SU-DHL-6 (cell line): ENCODE results near the gene FHOD3.

ENCODE experiments used
- H2AFZ ChIP-seq: fragments of 200-600 bp; sonication (generic); 2 replicates; pipeline ENCODE4 v1.6.1; 2014; ENCODE audit warnings: low read depth, mild to moderate bottlenecking, moderate library complexity, mixed read lengths, antibody characterized with exemption, low read length; ENCODE audit not compliant: severe bottlenecking
- H3F3A ChIP-seq: fragments of 200-600 bp; shearing (Covaris generic); 2 replicates; pipeline ENCODE4 v1.6.0; 2016; ENCODE audit warnings: antibody characterized with exemption, mild to moderate bottlenecking; ENCODE audit not compliant: insufficient read depth
- H3K27ac ChIP-seq: fragments of 200-600 bp; sonication (generic); 2 replicates; pipeline ENCODE4 v1.5.1; 2016; ENCODE audit warnings: low read depth, mild to moderate bottlenecking, low read length, moderate library complexity, mixed read lengths
- H3K27me3 ChIP-seq: fragments of 200-600 bp; sonication (generic), shearing (Covaris generic); 2 replicates; pipeline ENCODE4 v1.6.0; 2014; ENCODE audit warnings: mild to moderate bottlenecking, low read length
- H3K36me3 ChIP-seq: fragments of 200-600 bp; sonication (generic); 2 replicates; pipeline ENCODE4 v1.6.1; 2014; ENCODE audit warnings: mild to moderate bottlenecking, low read length, mixed read lengths
- H3K4me2 ChIP-seq: fragments of 300-600, 200-600 bp; shearing (Covaris generic), sonication (generic); 2 replicates; pipeline ENCODE4 v1.6.0; 2014; ENCODE audit warnings: low read length, low read depth, mild to moderate bottlenecking; ENCODE audit not compliant: poor library complexity, severe bottlenecking
- H3K4me3 ChIP-seq: fragments of 200-600 bp; sonication (generic); 2 replicates; pipeline ENCODE4 v1.5.1; 2014; ENCODE audit warnings: antibody characterized with exemption, low read length, mild to moderate bottlenecking, mixed read lengths; ENCODE audit not compliant: insufficient read depth, poor library complexity, severe bottlenecking
- H3K79me2 ChIP-seq: fragments of 200-600 bp; sonication (generic); 2 replicates; pipeline ENCODE4 v1.6.1; 2014; ENCODE audit warnings: mild to moderate bottlenecking, low read length, moderate library complexity; ENCODE audit not compliant: insufficient read depth
- H3K9ac ChIP-seq: fragments of 200-600 bp; sonication (generic); 2 replicates; pipeline ENCODE4 v1.7.0; 2014; ENCODE audit warnings: mild to moderate bottlenecking, low read length
- H3K9me2 ChIP-seq: fragments of 200-600 bp; sonication (generic); replicated peaks from 2 replicates; pipeline ENCODE4 v1.6.1; 2014; ENCODE audit warnings: low read length; ENCODE audit not compliant: insufficient read depth
- H3K9me3 ChIP-seq: fragments of 200-600 bp; sonication (generic); 2 replicates; pipeline ENCODE4 v1.6.1; 2014; ENCODE audit warnings: low read length, mixed read lengths; ENCODE audit not compliant: insufficient read depth
- H4K20me1 ChIP-seq: fragments of 200-600 bp; sonication (generic); 2 replicates; pipeline ENCODE4 v1.6.1; 2014; ENCODE audit warnings: low read depth, mild to moderate bottlenecking, antibody characterized with exemption, low read length, moderate library complexity, mixed read lengths
- CTCF ChIP-seq: fragments of 200-600 bp; sonication (generic); IDR thresholded peaks from one replicate; pipeline ENCODE4 v1.5.1; 2017; ENCODE audit warnings: antibody characterized with exemption, mild to moderate bottlenecking, low read length, moderate library complexity; ENCODE audit not compliant: insufficient read depth, poor library complexity, severe bottlenecking
- EZH2phosphoT487 ChIP-seq: fragments of 200-600 bp; sonication (generic), shearing (Covaris generic); conservative IDR thresholded peaks from 2 replicates; pipeline ENCODE4 v1.6.1; 2018; ENCODE audit warnings: mild to moderate bottlenecking, antibody characterized with exemption, low read length, moderate library complexity, mixed read lengths

Gene FHOD3

DNA sequence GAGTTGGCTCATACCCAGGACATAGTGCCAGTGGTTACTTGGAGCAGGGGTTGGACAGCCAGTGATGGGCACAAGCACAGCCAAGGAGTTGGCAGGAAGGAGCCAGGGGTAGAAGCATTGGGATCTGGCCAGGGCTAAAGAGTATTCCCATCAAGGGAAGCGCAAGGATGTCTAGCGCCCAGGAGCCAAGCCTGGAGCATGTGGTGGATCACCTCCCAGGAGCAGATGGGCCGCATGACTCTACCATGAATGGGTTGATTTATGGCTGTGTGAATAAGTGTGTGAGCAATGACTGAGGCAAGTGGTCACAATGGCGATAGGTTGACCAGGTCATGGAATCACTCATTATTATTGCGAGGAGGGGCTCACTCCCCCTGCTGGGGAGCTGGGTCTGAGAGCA is 111.1 kb downstream of the FHOD3 start:
- H4K20me1 ChIP-seq = no peaks in the 10 kb centered on the region
- H3K27ac ChIP-seq = no peak overlapping the region
- H3K4me3 ChIP-seq = no peak overlapping the region
- H3K9me2 ChIP-seq = no peaks in the 10 kb centered on the region
- no peak for TF ChIP-seq EZH2phosphoT487
- TF ChIP-seq CTCF = no peak
- no peak overlapping the region for H2AFZ ChIP-seq
- H3K27me3 ChIP-seq = no peaks in the 10 kb centered on the region
- no peaks in the 10 kb centered on the region for H3K36me3 ChIP-seq
- H3K9me3 ChIP-seq = no peaks in the 10 kb centered on the region
- no peak overlapping the region for H3K9ac ChIP-seq
- H3K79me2 ChIP-seq = no peaks in the 10 kb centered on the region
- H3K4me2 ChIP-seq = no peak overlapping the region
- no peaks in the 10 kb centered on the region for H3F3A ChIP-seq

DNA sequence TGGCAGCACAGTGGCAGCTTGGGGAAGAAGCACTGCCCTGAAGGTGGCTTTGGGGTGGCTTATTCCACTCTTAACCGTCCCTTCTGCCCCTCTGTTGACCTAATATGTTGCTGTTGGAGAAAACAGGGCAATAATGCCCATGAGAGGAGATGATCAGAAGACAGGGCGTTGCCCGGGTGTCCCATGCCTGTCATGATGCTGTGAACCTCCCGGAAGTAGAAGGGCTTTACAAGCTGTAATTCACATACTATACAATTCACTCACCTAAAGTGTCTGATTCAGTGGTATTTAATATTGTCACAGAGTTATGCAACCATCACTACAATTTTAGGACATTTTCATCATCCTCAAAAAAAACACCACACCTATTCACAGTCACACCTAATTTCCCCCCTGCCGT is 112.3 kb downstream of the FHOD3 start:
- Histone ChIP-seq H3F3A (no peaks in the 10 kb centered on the region), H3K9me3 (no peaks in the 10 kb centered on the region), H3K4me3 (no peak overlapping the region), H3K79me2 (no peaks in the 10 kb centered on the region), H2AFZ (no peak overlapping the region), H3K9ac (no peak overlapping the region), H3K4me2 (no peak overlapping the region), H3K27ac (no peak overlapping the region), H4K20me1 (no peaks in the 10 kb centered on the region), H3K9me2 (no peaks in the 10 kb centered on the region), H3K36me3 (no peaks in the 10 kb centered on the region), H3K27me3 (no peaks in the 10 kb centered on the region)
- TF ChIP-seq EZH2phosphoT487 (no peak), CTCF (no peak)

- Histone ChIP-seq H3K27ac (no peak overlapping the region), H3K36me3 (no peaks in the 10 kb centered on the region), H3F3A (no peaks in the 10 kb centered on the region), H3K9ac (no peak overlapping the region), H3K9me3 (no peaks in the 10 kb centered on the region), H3K27me3 (no peaks in the 10 kb centered on the region), H3K9me2 (no peaks in the 10 kb centered on the region), H2AFZ (no peak overlapping the region), H3K4me3 (no peak overlapping the region), H3K4me2 (no peak overlapping the region), H3K79me2 (no peaks in the 10 kb centered on the region), H4K20me1 (no peaks in the 10 kb centered on the region)
- TF ChIP-seq CTCF = no peak
- no peak for TF ChIP-seq EZH2phosphoT487
These were observed 112.8 kb downstream of the FHOD3 start for GRCh38 chr18:36410346-36410745.
